Esophagus mucosa (tissue), 1 donor: ENCODE measurements around the gene STAB2. TPM values are rescaled to one million over a fixed set of nuclear protein-coding genes. Genes with fewer than 3 reads are reported as not detected.
"Not testable (repeated sequence)": the region's sequence is repeated elsewhere in the genome, so short reads cannot be mapped to it uniquely, and the experiment has no call there.

ENCODE experiments used
- ATAC-seq: fragments of 200-7000 bp; cut with Tn5 transposase; one replicate; pipeline ENCODE4 v1.9.1; 2020
- total RNA-seq: library from RNA; stranded (reverse); gene quantifications from one replicate; pipeline ENCODE4 v1.2.4, GENCODE V29; 2023
- donor health status: DM: yes; HTN: yes; CAD: no.

Gene STAB2
- total RNA-seq, 1 donor from 2014 or later: 0.16 TPM

GRCh38 chr12:103809639-103810038, 222.6 kb downstream of the STAB2 start:
- not testable (repeated sequence) for ATAC-seq

GRCh38 chr12:103810111-103810510, 223.0 kb downstream of the STAB2 start:
- no peak for ATAC-seq

- ATAC-seq: no peak
These were observed 224.7 kb downstream of the STAB2 start for GRCh38 chr12:103811791-103812190.

GRCh38 chr12:103812789-103813188, 225.7 kb downstream of the STAB2 start:
- no peak for ATAC-seq

DNA sequence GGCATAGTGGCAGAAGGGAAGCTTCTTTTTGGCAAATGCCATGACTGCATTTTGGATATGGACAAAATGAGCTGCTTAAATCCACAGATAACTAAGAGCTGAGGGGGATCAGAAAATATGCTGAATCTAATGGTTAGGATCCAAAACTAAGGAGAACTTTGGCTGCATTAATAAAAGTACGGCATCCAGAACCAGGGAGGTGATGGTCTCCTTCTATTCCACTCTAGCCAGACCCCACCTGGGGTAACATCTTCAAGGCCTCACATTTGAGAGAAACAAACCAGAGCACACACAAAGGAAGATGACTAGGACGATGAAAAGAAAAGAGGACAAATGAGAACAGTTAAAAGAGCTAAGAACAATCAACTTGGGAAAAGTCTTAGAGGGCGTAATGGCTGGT, 226.4 kb downstream of the STAB2 start:
- ATAC-seq: no peak

GRCh38 chr12:103813949-103814348, 226.9 kb downstream of the STAB2 start:
- ATAC-seq: no peak

- ATAC-seq: no peak
These were observed 227.4 kb downstream of the STAB2 start for GRCh38 chr12:103814436-103814835.

Other genes with a start within 250 kb of the STAB2 start
- gene C12orf42, start 91.3 kb upstream of the STAB2 start, total RNA-seq: not detected